DMS114 treated with DMSO at 0.1 percent for 48 hours (cell line): ENCODE results near the gene CDYL.

Experiments used
- DNase-seq: peaks from one replicate; lab custom pipeline; 2025; ENCODE audit not compliant: unreplicated experiment; lab: John Stamatoyannopoulos, UW

The CDYL gene, protein sequence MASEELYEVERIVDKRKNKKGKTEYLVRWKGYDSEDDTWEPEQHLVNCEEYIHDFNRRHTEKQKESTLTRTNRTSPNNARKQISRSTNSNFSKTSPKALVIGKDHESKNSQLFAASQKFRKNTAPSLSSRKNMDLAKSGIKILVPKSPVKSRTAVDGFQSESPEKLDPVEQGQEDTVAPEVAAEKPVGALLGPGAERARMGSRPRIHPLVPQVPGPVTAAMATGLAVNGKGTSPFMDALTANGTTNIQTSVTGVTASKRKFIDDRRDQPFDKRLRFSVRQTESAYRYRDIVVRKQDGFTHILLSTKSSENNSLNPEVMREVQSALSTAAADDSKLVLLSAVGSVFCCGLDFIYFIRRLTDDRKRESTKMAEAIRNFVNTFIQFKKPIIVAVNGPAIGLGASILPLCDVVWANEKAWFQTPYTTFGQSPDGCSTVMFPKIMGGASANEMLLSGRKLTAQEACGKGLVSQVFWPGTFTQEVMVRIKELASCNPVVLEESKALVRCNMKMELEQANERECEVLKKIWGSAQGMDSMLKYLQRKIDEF

DNA sequence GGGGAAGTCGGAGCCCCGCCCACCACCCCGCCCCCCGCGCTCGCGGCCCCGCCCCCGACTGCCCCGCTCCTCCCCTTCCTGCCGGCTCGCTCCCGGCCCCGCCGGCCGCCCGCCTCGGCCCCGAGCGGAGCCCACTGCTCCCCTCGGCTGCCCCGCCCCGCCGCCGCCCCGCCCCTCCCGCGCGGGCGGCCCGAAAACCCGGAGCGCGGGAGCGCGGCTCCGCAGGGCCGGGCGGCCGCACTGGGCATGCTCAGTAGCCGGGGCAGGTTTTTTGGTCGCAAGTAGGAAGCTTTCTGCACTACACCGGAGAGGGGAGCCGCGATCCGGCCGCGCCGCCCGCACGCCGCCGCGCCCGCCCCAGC lies at the start of gene CDYL:
CDYL (plus strand) TSS at position 274 of the 362 bp plus-strand sequence. CDS start 380 bp downstream, outside the sequence.
- peak; percentile 73 for DNase-seq

DNA sequence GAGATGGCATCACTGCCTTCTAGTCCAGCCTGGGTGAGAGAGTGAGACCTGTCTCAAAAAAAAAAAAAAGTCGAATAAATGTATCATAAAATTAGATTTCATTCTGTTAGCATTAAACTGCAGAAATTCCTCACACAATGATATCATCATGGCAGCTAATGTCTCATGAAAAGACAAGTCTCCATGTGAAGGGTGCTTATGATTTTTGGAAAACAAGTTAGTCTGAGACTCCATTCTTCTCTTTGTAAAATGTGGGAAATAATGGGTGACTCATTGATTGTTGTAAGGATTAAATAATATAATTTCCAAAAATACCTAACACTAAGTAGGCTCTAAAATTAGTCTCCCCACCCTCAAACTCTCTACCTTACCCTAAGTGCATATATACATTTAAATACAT lies 49.6 kb upstream of the CDYL start:
- DNase-seq = no peak

DNA sequence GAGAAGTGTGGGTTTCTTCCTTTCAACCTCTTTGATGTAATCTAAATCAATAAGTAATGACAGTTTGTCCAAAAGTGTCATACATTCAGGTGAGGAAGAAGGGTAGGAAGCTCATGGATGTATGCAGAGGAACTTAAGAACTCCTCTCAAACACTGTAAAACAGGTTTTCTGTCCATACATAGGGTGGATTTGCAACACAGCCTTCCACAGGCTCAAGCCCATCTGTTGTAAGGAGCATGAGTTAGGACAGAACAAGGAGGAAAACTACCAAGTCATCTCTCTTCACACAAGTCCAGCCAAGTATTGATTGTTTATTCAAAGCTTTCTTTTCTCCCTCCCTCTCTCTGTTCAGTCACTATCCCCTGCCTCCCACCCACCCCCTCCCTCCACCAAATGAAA lies 49.0 kb upstream of the CDYL start:
- DNase-seq = no peak

DNA sequence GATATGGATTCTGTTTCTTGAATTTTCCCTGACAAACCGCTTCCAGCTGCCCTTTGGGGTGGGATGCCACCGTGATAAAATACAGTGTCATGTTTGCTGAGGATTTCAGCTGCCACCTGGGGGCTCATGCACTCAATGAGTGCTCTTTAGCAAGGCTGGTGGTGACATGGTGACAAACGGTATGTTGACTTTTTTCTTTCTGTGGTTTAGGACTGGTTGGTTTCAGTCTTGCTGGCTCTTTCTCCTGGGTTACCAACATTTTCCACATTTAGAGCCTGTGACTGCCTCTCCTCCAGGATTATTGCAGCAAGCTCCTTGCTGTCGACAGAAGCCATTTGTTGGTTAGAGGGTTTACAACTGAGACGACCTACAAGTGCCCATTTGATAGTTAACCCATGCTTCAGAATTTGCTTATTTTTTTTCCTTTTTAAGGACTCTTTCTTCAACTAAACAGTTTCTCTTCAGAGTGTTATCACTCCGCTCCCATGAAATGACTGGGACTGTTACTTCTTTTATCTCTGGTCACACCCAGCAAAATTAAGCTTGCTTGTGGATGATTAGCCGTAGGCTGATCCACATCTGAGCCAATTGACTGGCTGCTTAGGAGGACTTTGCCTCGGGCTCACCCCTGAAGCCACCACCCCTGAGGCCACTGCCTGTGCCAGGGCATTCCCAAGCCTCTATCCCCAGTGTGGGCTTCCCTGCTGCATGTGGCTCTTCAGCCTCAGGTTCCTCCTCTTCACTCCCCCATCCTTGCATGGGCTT lies 48.4 kb upstream of the CDYL start:
- DNase-seq = no peak

DNA sequence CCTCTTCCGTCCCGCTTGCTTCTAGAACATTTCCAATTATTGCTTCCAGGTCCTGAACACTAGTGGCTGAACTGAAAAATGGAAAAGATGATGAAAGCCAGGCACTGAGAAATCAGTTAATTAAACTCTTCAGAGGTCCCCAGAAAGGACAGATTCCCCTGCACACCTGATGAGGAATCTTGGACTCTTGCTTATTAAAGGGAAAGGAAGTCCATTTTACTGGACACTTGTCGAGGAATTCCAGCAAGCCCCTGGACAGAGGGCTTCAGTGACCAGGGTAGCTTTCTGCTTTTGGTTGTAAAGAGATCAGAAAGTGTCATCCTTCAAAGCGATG lies 47.8 kb upstream of the CDYL start:
- no peak for DNase-seq

DNA sequence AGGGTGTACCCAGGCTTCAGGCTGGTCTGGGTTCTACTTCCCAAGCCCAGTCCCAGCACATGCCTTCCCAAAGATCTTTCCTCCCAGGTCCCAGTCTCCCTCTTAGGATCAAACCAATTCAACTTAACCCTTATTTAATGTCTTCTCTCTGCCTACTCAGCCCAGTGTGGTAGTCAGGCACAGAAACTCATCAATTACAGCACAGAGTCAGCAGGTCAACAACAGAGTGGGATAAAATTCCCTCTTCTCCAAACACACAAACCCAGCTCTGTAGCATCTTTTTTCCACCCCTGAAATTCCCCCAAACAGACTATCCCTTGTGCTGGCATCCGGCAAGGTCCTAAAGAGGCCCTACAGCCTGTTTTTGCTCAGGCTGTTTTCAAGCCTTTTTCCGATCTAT lies 47.3 kb upstream of the CDYL start:
- no peak for DNase-seq

DNA sequence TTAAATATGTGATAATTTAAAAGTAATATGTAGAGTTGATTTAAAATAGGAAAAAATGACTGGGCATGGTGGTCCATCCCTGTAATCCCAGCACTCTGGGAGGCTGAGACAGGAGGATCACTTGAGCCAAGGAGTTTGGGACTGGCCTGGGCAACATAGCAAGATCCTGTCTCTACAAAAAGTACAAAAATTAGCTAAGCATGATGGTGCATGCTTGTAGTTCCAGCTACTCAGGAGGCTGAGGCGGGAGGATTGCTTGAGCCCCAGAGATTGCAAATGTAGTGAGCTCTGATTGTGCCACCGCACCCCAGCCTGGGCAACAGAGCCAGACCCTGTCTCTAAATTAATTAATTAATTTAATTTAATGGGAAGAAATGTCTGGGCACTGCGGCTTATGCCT lies 44.2 kb upstream of the CDYL start:
- DNase-seq = no peak

DNA sequence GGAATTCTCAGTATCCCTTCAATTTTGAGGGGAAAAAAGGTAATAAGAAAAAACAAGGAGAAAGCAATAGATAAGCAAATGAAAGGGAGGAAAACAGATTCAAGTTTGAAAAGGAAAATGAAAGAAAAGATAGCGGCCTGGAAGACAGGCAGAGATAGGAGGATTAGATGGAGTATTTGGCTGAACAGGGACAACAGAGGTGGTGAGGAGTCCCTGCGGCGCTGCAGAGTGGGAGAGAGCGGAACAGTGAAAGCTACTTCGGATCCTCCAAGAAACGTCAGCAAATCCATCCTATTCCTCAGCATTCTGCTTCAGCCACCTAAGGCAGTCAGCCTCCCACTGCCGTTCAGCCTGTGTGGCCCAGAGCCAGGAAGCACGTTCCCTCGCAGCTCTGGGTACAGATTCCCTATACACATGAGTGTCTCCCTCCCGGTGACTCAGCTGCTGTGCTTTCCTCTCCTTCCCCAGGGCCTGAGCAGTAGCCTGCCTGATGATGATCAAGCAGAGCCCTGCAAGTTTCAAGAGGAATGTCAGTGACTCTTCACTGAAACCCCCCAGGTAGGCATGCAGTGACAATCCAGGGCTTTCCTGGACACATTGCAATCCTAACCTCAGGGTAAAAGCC lies 43.4 kb upstream of the CDYL start:
- DNase-seq = no peak

DNA sequence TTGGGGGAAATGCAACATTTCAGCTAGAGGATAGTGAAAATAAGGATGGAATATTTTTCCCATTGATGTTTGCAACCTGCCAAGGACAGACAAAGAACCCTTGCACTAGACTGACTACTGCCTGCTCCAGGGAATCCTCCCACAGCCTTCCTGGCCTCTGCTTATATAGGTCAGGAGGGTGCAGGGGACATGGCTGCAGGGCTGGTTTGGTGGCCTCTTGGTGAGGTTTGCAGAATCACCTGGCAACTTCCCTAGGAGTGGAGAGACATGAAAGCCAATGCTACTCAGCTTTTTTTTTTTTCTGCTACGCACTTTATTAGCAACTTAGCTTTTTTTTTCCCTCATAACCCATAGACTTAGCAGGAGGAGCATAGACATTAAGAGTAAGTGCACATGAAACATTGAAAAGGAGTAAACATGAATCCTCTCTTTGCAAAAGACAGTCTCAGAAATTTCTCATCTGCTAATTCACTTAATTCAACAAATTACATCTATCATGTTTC lies 39.8 kb upstream of the CDYL start:
- DNase-seq = no peak

DNA sequence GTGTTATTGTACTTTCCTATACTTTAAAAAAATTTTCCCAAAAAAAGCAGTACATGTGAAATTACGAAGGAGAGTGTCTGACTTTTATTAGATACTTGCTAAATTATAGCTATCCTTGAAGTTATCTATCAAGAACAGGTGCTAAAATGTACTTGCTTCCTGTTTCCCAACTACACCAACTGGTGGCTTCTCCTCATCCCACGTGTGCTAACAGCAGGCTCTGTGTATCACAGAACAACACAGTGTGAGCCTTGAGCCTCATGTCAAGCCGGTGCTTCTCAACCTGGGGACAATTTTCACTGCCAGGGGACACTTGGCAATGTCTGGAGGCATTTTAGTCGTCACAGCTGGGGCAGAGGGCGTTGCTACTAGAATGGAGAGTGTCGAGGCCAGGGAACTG lies 36.2 kb upstream of the CDYL start:
- no peak for DNase-seq

DNA sequence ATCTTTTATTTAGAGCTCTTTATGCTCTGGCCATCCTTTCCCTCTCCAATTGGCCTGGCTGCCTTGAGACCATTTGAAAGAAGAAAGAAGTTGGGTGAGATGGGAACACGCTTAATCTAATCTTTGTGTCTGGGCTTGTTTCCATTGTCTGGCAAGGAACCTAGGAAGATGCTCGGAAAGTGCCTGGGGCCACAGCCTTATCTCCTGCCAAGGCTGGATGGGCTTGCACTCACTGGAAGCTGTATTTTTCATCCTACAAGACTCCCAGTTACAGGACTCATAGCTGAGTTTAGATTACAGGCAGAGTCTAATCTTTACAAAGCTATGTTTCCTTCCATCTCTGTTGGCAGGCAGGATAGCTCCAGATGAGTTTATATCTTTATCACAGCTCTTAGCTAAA lies 33.1 kb upstream of the CDYL start:
- no peak for DNase-seq

DNA sequence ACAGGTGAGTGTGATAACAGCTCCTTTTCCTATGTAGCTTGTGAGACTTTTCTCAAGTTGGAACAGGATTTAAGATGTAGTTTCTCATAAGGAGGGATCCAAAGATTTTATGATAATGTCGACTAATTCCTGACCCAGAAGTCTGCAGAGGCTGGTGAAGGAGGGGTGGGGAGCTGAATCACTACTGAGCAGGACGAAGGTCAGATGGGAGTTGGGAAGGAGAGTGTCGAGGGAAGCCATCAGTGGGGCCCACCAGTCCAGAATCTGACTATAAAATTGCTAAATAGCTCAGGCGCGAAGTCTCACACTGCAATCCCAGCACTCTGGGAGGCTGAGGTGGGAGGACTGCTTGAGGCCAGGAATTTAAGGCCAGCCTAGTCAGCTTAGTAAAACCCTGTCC lies 32.3 kb upstream of the CDYL start:
- no peak for DNase-seq

DNA sequence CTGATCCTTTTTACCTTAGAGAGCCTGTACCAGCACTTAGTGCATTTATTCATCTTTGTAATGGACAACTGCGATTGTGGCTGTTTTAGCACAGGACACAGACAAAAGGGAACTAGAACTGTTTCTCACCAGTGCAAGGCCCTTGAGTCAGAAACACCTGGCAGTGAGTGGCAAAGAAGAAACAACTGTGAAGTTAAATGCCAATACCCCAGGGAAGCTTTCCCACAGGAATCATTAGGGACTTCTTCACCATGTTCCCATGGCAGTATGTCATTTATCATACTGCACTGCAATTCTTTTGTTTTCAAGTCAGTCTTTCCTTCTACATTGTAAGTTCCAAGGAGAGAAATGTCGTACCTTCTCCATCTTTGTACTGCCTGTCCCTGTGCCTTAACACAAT lies 28.6 kb upstream of the CDYL start:
- DNase-seq = no peak

DNA sequence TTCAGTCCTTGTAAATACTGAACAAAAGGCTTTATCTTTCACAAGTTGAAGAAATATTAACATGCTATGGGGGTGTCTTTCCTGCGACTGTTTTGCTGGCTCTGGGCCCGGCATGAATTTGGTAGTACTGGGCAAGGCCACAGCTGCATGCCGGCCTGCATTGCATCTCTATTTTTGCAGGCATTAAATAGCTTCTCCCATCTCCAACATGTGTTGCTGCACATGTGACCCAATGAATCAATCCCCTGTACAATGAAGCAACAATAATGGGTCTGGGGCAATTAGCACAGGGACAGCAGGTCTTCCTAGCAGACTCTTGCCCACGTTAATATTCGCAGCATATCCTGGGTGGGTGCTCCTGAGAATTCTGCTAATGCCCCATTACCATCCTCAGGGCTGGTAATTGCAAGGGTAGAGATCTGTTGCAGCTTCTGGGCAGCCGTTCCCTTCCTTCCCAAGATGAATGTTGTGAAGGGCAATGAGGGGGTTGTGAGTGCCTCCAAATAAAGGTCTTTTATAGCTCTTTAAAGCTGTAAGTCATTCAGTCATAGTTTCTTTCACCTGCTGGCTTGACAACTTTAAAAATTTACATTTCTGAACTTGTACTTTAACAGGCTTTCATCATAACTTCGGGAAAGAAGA lies 24.3 kb upstream of the CDYL start:
- DNase-seq = no peak

DNA sequence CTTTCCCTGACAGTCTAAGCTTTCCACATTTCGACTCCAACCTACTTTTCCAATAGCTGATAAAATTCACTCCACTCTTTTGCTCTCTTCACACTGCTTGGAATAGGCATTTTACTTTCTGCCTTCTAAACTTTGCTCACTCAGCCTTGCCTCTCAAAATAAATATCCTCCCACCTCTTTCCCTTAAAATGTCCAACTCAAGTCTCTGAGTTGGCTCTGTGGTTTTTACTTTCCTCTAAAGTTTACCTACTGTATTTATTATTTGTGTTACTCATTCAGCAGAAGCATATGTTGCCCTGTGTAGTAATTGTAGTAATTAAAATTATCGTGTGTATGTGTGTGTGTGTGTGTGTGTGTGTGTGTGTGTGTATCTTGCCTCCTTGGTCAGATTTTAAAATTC lies 20.0 kb upstream of the CDYL start:
- DNase-seq = no peak

DNA sequence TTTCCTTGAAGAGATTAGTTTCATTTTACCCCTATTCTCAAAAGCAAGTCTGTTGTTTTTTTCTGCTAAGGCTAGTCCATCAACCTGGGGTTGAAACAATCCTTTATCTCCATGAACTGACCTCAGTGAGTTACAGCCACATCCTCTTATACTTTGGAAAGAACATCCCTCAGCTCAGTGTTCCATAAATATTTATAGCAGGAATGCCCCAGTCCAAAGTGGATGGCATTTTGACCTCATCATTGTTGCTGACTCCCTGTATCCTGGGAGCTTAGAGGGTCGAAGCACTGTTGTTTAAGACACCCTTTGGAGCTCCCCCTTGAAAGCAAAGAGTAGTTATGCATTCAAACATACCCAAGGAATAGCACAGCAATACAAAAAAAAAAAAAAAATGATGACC lies 16.2 kb upstream of the CDYL start:
- DNase-seq = no peak

DNA sequence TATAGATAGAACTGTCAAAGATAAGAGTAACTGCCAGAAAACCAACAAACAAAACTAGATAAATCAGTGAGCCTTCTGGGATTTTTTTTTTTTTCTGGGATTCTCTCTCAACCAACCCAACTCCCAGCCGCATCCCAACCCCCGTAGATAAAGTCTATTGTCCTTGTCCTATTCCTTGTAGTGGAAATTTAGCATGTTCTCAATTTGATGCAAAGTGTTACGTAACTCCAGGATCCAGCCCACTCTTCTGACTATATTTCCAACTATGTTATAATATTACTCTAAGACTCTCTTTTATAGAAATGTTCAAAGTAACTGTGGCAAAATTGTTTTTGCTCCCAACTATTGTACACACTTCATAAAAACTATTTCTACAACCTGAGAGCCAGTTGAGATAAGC lies 15.4 kb upstream of the CDYL start:
- DNase-seq = no peak

DNA sequence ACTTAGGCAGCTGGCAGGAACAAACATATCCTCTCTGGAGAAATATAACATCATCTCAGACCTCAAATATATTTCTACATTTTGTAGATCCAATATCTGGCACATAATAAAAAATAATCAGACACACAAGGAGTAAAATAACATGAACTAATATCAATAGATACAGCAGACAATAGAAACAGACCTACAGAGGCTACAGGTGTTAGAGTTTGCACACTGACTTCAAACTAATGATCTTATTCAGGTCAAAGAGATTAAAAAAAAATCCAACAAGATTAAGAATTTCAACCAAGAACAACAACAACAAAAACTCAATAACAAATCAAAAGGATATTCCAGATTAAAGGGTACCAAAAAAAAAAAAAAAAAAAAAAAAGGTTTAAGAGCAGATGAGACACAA lies 13.9 kb upstream of the CDYL start:
- no peak for DNase-seq

DNA sequence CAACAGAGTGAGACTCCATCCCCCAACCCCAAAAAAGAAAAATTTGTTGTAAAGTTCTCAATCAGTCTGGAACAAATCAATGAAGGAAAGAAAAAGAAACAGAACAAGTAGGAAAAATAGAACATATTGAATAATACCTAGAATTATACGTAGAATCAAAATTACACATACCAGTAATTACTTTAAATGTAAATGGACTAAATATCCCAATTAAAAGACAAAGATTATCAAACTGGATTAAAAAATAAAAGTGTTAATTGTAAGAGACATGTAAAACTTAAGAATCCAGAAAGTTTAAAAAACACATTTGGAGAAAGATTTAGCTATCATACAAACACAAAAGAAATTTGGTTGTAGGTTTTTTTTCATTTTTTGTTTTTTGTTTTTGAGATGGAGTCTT lies 12.3 kb upstream of the CDYL start:
- no peak for DNase-seq

DNA sequence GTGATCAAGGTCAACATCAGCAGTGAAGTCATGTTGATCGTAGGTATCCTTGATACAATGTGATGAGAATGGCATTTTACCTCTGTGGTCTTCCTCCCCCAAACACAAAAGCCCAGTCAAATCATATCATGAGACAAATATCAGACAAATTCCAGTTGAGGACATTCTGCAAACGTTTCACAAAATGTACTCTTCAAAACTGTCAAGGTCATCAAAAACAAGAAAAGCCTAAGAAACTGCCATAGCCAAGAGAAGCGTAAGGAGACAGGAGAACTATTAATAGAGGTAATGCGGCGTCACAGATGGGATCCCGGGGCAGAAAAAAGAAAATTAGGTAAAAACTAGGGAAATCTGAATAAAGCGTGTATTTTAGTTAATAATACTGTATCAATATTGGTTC lies 7.4 kb upstream of the CDYL start:
- DNase-seq = no peak

DNA sequence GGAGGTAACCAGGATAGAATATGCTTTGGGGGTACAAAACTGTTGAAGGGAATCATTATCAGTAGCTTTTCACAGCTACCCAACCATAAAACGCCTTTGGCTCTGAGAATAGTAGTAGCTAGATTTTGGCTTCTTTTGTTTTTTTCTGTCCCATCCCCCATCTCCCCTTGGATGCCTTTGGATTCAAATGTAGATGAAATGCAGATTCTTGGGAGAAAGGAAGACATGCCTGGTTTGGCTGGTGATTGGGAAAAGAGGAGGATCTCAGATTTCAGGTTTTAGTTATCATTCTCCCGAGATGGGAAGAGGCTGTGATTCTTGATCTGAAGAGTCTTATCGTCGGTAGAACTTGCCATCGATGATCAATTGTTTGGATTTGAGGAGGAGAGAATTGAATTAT lies 3.5 kb upstream of the CDYL start:
- no peak for DNase-seq
